GM18511 (cell line): ENCODE measurements around the gene CHAF1A.

Experiments
- ATAC-seq: cut with Tn5 transposase; IDR thresholded peaks from one replicate; pipeline ENCODE4 v1.9.1; 2021; ENCODE audit warnings: mild to moderate bottlenecking, moderate library complexity; ENCODE audit not compliant: unreplicated experiment

CHAF1A gene

DNA sequence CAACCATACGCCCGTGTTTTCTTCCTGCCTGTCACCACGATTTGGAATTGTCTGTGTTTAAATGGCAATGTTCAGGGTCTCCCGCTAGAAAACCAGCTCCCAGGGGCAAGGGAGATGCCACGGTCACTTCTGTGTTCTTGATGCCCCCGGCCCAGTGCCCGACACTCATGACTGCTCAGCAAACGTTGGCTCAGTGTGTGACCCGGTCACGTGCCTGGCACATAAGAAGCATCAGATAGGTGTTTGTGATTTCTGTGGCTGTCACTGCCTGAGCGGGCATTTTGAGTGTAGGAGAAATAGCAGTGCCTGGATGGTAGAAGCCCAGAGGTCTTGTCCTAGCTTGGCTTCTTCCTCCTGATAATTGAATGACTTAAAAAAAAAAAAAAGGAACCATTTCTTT, 85.1 kb downstream of the CHAF1A start:
- ATAC-seq: no peak

DNA sequence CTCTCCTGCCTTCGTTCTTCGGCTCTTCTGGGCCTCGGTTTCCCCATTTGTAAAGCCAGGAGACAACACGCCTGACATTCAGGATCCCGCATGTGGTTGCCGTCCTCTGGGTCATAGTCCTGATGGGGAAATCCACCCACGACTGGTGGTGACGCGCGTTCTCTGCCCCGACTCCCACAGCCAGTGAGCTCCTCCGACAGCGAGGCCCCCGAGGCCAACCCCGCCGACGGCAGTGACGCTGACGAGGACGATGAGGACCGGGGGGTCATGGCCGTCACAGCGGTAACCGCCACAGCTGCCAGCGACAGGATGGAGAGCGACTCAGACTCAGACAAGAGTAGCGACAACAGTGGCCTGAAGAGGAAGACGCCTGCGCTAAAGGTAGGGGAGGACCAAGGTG, 86.1 kb downstream of the CHAF1A start:
- ATAC-seq: no peak

DNA sequence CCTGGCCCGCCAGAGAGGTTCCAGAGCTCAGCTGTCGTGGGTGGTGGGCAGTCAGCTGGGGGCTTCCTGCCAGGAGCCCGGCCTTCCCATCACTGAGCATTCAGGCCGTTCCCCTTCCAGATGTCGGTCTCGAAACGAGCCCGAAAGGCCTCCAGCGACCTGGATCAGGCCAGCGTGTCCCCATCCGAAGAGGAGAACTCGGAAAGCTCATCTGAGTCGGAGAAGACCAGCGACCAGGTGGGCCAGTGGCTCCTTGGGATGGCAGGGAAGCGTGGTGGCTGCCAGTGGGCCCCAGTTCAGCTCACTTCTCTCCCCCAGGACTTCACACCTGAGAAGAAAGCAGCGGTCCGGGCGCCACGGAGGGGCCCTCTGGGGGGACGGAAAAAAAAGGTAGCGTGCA, 89.0 kb downstream of the CHAF1A start:
- no peak for ATAC-seq

DNA sequence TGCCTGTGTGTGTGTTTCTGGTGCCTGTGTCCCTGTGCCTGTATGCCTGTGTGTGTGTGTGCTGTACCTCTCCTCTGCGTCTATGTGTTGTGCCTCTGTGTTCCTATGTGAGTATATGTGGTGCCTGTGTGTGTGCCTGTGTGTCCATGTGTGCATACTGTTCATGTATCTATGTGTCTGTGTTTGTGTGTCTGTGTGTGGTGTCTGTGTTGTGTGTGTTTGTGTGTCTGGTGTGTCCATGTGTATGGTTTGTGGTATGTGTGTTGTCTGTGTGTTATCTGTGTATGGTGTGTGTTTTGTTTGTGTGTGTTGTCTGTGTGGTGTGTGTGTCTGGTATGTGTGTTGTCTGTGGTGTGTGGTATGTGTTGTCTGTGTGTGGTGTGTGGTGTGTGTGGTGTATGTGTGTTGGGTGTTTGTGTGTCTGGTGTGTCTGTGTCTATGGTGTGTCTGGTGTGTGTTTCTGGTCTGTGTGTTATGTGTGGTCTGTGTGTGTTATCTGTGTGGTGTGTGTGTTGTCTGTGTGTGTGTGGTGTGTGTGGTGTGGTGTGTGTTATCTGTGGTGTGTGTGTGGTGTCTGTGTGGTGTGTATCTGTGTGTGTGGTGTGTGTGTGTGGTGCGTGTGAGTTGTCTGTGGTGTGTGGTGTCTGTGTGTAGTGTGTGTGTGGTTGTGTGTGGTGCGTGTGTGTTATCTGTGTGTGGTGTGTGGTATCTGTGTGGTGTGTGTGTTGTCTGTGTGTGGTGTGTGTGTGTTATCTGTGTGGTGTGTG, 90.1 kb downstream of the CHAF1A start:
- ATAC-seq: no peak
